Fibroblast of peridontal ligament (primary cell): ENCODE results near the gene MMEL1.

ENCODE experiments used
- DNase-seq: peaks from one replicate; pipeline ENCODE4 v3.0.0-alpha.2; 2010; ENCODE audit errors: extremely low read depth

MMEL1 gene

DNA sequence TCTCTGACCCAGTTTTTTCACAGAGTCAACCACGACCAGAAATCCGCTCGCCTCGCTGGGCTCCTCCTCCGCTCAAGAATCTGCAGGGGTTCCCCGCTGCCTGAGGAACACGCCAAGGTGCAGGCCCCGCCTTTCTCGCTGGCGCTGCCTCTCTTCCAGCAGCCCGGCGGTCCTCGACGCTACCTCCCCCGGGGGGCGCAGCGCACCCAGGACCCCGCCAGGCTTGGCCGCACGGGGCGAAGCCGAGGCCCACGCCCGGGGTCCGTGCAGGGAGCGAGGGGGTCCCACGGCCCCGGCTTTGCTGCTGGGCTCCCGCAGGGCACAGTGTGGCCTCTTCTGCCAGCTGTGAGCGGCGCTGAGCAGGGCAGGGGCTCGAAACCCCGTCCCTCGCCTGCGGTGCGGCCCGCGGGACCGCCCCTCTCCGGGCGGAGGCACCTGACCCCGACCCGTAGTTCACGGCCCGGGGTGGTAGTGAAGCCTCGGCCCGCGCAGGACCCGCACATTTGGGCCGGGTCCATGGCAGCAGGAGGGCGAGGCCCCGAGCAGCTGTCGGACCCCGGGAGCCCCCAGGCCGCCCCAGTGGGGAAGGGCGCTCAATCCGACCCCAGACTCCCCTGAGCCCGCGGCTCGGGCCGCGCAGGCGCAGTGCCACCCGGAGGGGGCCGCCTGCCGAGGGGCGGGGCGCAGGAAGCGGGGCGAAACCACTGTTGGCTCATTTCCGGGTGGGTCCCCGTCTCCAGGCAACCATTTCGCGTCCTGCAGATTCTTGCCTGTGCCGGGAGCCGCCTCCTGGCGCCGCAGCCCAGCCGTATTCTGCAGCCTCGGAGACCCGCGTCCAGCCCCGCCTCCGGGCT lies 10.0 kb upstream of the MMEL1 start:
- DNase-seq = peak; percentile 83

DNA sequence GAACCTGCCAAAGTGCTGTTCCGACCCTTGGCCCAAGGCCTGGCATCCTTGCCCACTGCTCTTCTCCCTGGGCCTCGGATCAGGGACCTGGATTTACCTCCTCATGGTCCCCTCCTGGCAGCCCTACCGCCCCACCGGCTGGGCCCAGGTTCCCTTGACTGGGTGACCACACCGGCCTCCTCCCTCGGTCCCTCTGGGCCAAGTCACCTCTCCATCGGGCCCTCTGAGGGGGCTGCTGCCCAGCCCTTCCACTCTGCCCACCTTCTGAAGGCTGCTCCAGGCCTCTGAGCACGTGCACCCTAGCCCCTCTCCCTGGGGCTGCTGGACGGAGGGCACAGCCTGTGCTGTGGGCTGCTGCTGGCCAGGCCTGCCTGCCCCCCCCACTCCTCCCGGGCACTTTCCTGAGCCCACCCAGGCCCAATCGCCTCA lies 9.3 kb upstream of the MMEL1 start:
- DNase-seq = no peak

DNA sequence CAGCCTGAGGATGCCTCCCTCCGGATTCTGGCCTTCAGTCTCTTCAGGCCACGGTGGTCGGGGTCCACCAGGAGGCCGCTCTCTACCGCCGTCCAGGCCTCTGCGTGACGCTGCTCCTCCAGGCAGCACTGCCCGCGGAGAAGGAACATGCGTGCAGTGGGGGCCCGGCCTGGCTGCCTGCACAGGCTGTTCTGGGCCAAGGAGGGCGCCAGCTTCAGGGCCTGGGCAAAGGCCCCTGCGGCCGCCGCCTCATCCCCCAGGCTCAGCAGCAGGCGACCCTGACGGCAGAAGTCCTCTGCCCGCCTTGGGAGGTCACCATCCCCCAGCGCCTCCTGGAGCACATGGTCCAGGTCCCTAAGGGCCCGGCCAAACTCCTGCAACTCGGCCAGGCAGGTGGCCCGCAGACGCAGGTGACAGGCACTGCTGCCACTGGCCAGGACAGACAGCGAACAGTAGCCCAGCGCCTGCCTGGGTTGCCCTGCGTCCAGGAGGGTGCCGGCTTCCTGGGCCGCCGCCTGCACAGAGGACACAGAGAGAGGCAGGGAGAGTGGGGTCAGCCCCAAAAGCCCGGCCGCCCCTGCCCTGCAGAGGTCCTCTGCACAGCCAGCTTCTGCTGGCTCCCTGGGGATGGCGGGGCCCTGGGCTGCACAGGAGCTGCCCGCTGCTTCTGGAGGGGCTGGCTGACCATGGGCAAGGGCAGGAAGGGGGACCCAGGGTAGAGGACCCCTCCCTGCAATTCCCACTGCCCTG lies 8.7 kb upstream of the MMEL1 start:
- DNase-seq = no peak

DNA sequence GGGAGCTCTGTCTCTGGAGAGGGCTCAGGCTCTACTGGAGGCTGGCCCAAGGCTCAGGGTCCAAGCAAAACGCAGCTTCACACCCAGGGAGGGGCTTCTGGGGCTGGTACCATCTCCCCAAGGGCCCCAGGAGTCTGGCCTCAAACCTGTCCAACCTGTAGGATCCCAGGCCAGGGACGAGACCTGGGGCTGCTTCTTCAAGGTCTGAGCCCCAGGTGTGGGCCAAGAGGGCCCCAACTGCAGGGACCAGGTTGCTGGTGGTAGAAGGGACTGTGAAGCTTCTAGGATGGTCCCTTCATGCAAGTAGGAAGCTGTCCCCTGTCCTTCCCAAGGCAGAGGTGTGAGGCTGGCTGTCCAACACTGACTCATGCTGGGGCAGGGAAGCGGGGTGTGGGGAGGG lies 7.8 kb upstream of the MMEL1 start:
- DNase-seq = no peak

DNA sequence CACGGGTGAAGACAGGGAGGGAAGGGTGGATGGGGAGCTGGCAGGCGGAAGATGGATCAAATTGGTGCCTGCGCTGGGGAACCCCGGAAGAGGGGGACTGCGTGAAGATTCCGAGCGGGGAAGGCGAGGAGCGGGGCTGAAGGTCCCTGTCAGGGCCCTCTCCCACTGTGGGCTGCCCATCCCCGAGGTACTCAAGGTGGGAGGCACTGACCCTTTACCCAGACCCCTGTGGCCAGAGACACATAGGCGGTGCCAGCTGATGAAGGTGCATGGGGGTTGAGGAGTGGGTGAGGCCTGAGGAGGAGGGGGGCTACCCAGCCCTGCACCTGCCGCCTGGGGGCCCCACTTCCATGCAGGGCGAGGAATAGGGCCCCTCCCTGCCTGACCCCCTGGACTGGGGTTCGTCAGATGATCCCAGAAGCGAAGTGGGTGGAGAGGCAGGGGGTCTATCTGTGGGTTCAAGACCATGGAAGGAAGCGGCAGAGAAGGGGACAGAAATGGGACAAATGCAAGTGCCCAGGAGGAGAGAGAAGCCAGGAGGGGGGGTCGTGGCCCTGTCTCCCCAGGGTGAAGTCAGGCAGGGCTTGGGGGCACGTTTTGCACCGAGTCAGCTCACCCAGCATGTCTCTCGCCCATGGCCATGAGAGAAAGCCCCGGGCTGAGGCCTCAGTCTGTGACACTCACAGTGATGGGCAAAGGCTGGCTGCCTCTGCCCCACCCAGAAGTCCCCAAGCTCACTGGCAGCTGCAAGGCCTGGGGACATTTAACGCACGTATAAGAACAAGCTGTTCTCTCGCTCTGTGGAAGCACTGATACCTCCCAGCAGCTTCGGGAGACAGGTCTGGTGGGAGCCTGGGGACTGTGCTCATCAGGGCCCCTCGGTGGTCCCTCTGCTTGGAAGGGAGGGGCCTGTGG lies 7.0 kb upstream of the MMEL1 start:
- no peak for DNase-seq

DNA sequence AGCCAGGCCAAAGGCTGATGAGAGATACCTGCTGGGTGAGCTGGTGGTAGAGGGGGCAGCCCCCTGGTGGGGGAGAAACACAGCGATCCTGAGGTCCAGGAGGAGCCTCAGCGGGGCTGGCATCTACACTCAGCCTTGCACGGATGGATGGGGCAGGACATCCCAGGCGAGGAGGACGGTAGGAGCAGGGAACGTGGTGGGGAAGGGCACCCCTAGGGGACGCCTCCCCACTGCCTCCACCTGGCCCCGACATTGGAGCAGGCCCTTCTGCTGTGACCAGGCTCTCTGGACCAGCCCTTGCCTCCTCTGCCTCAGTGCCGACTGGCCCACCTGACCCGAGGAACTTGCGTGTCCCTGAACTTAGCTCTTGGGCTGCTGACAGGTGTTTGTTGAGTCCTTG lies 6.4 kb upstream of the MMEL1 start:
- no peak for DNase-seq

DNA sequence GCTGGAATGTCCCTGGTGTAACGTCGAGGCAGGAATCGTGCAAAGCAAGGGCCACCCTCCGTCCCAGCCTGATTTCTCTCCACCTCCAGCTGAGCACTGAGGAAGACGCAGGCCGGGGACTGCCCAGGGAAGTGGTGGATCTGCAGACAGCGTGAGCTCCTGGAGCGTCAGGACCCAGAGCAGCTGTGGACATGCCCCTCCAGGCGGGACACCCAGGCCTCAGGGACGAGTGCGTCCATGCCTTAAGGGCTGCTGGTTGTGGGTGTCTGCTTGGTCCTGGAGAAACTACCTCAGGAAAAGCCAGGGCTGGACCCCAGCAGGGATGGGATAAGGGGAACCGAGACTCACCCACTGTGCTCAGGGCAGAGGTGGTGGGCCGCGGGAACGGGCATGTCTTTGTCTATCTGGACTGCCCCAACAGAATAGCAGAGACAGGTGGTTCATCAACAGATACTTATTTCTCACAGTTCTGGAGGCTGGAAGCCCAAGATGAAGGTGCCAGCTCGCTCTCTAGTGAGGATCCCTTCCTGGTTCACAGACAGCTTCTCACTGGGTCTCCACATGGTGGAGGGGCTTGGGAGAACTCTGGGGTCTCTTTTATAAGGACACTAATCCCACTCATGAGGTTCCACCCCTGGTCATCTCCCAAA lies 5.8 kb upstream of the MMEL1 start:
- DNase-seq = no peak

DNA sequence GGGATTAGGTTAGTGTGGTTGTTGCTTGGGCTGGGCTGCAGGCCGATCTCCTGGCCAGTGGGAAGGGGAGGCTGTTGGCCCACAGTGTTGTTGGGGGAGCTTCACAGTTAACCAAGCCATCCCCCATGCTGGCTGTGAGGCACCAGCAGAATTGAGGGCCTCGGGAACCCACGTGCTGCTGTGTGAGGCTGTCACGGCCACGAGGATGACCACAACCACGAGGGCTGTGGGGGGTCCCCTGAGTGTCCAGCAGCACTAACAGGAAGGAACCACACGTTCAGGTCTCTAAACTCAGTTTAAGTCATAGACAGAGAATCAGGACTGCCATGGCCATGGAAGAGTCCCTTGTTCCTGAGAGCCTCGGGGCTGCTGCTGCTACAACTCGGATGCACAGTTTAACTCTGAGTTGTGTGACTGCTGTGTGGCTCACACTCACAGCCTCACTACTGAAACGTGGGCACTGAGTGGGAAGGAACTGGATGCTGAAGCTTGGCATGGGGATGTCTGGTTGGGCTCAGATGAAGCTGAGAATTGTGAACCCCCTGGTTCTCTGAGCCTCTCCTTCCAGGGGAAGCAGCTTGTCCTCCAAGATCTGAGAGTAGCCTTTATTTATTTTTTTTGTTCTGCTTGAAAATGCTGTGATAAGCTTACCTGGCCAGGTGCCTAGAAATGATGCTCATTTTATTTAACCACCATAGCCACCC lies 4.8 kb upstream of the MMEL1 start:
- DNase-seq = no peak

DNA sequence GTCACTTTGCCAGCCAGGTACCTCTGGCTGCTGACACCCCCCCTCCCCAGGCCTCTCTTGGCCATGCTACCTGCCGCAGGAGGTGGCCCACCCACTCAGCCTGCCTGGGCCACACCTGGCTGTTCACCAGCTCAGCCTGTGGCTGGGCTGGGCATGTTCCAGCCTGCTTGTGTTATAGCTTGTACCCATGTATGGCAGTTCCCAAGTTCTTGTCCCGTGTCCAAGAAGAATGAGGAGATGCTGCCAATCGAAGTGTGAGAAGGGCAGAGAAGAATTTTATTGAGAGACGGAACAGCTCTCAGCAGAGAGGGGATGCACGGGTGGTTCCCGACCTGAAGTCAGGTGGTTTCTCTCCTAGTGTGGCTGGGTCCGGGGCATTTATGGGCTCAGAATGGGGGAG lies 3.9 kb upstream of the MMEL1 start:
- DNase-seq = no peak

DNA sequence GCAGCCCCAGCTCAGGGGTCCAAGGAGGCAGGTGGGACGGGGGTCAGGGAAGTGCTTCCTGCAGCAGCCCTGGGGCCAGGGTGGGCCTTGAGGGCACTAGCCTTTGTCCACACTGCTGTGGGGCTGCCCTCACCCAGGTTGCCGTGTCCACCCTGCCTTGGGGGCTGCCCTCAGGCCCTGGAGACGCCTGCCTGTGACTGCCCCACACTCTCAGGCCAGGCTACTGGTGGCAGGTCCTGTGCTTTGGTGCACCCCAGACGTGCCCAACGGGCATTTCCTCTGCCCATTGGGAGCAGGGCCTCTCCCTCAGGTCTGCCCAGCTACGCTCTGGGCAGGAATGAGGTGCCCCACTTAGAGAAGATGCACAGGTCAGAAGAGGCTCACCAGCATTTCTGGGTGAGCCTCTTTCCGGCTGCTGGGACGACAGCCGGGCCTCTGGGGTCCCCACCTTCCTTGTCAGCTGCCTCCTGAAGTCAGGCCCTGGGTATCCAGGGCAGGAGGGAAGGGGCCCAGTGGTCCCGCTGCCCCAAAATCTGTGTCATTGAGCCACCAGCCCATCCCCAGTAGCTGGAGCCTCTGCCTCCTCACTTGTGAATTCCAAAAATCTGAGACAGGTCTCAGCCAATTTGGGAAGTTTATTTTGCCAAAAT lies 2.7 kb upstream of the MMEL1 start:
- DNase-seq = no peak

DNA sequence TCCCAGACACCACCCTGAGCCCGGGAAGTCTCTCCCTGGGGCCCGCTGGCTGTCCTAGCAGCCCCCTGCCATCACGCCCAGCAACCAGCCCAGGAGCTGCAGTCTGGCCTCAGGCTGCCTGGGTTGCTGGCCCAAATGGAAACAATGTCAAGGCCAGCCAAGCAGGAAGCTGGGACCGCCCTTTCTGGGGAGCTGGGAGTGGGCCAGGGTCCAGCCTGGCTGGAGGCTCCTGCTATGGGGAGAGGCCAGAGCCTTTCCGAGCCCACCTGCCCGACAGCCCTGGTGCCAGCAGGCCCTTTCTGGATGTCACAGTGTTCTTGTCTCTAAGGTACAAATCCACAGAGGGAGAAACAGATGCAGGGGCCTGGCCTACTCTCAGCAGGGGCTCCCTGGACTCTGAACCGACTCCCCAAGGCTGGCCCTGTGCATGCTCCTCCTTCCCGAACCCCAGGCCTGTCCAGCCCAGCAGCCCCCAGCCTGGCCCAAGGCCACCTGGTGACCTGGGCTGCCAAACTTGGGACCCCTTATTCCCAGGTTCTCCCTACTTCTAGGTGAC lies 1.2 kb upstream of the MMEL1 start:
- DNase-seq = no peak

DNA sequence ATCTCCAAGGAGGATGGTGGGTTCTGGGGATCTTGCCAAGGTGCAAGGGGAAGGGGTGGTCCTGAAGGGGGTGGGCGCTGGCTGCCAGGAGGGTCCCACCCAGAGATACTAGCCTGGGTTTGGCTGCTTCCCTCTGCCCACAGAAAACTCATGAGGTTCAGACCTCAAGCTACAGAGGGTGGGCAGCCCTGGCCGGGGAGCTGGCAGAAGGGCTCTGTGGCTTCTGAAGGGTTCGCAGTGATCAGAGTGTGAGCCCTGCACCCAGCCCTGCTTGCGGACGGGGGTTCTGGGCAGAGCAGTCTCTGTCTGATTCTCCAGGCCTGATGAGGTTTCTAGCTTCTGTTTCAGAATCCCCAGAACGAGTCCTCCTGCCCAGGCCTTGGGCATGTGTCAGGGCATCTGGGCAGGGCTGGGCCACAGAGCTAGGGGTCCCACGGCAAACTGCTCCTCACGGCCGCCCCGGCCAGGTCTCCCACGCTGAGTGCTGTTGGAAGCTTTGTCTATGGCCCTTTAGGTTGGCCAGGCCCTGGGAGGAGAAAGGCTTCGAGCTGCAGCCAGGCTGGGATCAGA lies 635 bp upstream of the MMEL1 start:
- DNase-seq = no peak

DNA sequence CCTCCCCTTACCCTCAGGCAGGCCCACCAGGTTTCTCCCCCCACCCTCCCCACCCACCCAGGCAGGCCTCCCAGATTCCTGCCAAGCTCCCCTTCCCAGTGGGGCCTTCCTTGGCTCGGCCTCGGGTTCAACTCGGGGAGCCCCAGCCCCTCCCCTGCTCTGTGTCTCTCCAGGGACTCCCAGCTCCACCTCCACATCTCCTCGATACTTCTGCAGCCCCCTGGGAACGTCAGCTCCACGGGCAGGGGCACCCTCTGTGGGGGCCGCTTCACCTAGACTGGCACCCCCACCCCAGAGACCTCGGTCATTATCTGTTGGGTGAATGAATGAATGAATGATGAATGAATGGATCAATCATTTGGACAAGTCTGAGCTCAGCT lies 775 bp downstream of the MMEL1 start:
- no peak for DNase-seq

DNA sequence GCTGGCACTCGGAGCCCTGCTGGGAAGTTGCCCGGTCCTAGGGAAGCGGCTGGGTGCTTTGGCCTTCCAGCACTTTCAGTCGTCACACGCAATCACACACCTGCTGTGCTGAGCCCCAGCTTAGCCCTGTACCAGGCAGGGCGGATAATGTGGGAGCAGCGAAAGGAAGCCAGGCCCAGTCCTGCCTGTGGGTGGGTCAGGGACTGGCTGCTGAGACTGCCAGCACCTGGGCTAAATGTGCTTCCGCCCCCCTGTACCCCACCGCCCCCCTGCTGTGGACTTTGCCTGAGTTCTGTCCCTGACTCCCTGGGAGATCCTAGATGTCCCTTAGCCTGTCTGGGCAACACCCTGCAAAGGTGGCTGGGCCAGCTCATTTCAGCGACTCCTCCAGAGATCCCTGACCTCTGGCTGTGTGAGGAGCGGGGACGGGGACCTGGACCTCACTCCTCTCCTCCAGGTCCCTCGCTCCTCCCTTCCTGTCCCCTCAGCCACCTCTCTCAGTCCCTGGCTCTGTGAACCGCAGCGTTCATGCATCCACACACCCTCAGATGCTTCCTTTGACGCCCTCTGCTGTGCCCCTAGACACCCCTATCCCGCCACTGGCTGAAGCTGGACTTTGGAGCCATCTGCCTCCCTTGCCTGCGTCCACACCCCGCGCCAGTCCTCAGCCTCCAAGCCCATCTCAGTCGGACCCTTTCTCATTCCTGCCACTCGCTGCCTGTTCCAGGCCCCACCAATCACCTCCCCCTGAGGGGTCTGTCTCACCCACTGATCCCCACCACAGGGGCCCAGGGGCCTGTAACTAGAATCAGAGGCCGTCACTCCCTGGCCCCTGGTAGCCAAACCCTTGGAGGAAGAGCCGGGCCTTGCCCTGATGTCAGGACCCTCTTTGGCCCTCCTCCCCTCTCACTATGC lies 1.4 kb downstream of the MMEL1 start:
- no peak for DNase-seq

DNA sequence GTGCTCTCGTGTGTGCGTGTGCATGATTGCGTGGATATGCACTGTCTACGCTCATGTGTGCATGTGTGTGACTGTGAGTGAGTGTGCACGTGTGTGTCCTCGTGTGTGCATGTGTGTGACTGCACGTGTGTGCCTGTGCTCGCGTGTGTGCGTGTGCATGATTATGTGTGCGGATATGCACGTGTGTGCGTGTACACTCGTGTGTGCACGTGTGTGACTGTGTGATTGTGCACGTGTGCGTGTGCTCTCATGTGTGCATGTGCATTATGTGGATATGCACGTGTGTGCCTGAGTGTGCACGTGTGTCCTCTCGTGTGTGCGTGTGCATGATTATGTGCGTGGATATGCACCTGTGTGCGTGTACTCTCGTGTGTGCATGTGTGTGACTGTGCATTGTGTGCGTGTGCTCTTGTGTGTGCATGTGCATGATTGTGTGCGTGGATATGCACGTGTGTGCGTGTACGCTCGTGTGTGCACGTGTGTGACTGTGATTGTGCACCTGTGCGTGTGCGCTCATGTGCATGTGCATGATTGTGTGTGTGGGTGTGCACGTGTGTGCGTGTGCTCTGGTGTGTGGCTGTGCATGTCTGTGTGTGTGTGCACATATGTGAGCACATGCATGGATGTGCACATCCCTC lies 2.2 kb downstream of the MMEL1 start:
- DNase-seq = no peak

DNA sequence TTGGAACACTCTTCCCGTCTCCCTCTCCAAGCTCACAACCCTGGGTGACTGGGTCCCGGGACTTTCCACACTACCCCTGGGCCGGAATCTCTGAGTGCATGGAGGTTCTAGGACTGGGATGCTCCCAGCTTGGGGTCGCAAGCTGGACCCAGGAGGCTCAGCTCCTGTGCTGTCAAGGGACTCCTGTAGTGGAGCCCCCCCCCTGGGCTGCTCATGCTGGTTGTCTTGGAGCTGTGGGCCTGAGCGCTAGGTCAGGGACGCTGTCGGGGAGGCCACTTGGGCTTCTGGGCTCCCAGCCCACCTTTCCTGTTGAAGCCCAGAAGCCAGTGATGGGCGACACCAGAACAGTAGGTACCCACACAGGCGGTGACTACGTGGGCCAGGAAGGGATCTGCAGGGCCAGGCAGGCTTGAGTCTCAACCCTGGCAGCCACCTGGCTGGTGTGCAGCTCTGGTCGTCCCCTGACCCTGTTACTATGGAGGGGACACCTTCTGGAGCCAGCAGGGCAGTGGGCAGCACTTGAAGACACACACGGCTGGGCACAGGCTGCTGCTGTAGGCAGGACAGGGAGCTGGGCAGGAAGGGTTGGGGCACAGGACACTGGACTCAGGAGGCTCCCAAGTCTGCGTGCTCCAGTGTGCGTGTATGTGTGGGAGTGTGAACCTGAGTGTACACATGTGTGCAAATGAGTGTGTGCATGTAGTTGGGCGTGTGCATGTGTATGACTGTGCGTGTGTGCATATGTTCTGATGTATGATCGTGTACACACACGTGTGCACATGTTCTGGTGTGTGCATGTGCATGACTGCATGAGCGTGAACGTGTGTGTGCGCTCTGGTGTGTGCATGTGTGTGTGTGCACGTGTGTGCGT lies 3.0 kb downstream of the MMEL1 start:
- DNase-seq = no peak

DNA sequence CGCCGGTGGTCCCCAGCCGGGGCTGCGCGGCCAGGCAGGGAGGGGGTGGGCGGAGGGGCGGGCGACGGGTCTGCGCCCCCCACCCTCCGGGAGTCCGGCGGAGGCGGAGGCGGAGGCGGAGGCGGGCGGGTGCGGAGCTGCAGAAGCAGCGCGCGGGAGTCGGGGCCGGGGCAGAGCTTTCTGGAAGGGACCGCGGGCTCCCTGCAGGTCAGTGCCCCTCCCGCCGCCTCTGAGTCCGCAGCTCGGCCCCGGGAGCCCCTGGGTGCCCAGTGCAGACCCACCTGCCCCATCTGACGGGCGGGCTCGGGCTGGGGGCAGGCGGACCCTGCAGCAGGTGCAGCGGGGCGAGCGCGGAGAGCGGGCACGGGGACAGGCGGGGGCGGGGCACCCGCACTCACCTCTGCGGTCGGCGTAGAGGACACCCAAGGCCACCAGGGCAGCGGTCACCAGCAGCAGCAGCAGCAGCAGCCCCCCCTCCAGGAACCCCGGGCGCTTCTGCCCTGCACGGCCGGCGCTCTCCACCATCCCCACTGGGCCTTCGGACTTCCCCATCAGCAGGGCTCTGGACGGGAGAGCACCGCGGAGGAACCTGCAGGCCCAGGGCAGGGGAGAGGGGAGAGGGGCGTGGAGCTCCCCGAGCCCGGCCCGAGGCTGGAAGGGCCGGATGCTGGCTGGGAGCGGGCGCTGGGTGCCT lies 3.7 kb downstream of the MMEL1 start:
- DNase-seq = no peak
